ENCODE data around the gene CAMK1.
"Not testable (repeated sequence)": the region's sequence is repeated elsewhere in the genome, so short reads cannot be mapped to it uniquely, and the experiment has no call there.

The CAMK1 gene

DNA sequence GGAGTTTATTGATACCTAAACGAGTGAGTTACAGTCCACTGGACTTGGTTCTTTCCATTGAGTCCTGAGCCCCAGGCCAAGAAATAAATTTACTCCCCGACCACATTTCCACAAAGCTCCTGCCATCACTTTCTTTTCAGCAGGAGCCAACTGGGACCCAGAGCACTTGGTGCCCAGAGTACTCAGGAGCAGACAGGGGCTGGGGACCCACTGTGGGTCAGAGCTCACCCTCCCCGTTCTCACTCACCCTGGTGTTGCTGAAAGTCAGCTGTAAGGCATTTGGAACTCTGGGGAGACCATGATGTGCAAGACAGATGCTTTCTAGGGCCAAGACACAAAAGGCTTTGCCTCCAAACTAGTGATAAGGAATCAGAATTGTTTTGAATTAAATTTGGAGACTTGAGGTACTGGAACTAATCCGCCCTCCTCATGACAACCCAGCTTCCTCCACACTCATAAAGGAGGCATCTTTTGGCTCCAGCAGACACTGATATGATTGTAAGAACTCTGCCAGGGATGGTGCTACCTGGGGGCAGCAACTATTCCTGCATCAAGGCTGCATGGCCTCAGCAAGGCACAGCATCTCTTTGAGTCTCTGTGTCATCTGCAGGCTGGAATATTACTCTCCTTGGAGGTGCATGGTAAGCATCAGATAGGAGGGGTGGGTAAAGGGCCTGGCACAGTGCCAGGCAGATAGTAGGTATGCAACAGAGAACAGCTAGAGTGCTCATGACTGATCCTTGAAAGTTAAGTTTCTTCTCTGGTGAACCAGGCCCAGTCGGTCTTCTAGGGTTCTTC is 7.3 kb upstream of the CAMK1 start:
- no peak for DNase-seq (ENCODE audit: low spot score)

DNA sequence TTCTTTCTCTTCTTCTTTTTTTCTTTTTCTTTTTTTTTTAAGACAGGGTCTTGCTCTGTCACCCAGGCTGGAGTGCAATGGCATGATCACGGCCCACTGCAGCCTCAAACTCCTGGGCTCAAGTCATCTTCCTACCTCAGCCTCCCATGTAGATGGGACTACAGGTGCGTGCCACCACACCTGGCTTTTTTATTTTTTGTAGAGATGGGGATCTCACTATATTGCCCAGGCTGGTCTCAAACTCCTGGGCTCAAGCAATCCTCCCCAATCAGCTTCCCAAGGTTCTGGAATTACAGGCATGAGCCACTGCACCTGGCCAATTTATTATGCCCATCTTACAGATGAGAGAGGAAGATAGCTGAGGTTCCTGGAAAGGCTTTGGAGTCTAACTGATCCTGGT is 1.3 kb upstream of the CAMK1 start:
- not testable (repeated sequence) for DNase-seq (ENCODE audit: low spot score)

DNA sequence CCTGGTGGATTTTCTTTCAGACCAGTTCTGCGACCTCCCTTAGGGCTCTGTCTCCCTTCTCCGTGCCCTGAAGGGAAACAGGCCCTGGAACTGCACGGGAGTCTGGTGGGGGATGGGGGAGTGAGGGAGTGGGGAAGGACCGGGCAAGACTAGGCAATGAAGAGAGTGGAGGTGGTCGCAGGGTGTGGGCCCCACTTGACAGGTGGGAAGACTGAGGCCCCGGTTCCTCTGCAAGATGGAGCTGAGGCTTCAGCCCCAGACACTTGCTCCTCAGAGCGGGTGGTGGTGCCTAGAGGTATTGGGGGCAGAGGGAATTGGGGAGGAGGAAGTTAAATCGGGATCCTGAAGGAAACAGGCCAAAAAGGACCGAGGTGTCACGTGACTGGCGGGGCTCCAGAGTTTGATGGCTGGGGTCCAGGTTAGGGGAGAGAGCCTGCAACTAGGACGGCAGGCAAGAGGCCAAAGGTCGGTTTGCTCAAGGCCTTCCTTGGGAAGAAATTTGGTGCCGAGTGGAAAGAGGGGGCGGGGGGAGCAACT is 597 bp upstream of the CAMK1 start:
- peak; percentile 69 for DNase-seq (ENCODE audit: low spot score)

DNA sequence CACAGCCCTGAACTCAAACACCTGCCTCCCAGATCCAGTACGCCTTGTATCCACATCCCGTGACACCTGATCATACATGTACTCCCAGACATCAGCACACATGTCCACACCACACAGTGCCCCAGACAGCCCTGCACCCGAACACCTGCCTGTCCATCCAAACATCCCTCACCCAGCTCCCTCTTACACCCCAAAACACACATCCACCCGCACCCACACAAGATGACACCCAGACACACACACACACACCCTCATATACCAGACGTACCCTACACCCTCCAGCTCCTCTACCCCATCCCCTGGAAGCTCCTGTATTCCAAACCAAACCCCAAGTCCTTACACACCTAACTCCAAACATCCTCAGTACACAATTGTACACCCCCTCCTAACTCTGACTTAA is 735 bp downstream of the CAMK1 start:
- no peak for DNase-seq (ENCODE audit: low spot score)

DNA sequence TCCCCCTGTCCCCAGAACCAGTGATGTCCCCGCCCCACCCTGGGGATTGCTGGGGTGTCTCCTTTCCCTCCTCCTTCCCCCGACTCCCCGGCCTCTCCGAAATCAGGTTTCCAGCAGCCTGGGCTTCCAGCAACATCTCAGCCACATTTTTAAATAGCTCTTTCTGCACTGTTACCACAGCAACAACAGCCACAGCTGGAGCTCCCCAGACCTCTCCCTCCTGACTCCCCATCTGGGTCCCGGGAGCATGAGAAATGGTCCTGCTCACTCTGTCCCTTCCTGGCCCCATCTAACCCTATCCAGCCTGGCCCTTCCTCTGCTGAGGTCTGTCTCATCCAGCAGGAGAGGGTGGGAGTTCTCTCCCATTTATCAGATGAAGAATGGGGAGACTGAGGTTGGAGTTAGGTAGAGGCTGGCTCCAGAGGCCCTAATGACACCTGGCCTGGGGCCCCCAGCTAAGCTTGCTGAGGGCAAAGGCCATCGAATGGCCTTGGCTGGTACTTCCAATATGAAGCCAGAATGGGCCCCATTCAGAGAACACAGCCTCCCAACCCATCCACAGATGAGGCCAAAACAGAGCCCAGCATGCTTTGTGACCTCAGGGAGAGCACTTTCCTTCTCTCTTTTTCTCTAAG is 1.5 kb downstream of the CAMK1 start:
- no peak for DNase-seq (ENCODE audit: low spot score)

DNA sequence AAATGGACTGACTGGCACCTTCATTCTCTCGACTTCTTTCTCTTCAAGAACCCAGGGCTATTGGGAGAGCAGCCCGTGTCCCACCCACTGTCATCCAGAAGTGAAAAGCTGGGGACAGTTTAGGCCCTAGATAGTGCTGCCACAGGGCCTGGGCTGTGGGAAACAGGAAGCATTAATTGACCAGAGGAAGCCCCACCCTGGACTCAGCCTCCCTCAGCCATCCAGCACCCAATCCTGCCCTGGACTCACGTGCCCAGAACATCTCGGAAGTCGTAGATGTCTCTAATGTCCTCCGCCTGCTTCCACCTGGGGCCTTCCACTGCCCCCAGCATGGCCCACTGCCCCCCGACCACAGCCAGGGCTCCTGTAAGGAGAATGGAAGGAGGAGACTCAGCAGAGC is 2.3 kb downstream of the CAMK1 start:
- no peak for DNase-seq (ENCODE audit: low spot score)

DNA sequence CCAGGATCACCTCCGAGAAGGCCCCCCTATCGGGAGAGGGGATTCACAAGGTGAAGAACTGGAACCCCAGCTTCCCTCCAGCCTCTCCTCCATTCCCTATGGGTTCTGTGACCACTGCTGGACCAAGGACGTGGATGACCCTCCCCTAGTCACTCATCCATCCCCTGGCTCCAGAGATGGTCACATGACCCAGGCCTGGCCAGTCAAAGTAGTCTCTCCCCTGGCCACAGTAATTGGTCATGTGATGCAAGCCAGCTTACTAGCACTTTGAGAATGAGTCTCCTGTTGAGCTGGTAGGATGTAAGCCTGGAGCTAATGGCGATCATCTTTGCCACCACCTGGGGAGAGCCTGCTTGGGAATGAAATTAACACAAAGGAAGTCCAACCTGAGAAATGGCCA is 3.9 kb downstream of the CAMK1 start:
- DNase-seq (ENCODE audit: low spot score), result no peak

DNA sequence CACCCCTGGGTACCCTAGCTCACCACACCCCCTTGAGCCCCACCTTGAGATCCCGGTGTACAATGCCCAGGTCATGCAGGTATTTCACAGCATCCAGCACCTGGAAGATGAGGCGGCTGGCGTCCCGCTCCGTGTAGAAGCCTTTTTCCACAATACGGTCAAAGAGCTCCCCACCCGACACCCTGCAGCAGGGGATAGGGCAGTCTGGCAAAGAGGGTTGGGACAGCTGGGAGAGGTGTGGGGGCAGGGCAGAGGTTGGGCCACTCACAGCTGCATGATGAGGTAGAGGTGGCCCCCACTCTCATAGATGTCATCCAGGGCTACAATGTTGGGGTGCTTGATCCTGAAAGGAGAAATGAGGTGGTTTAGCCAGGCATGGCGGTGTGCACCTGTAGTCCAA is 6.9 kb downstream of the CAMK1 start:
- DNase-seq (ENCODE audit: low spot score), result no peak

DNA sequence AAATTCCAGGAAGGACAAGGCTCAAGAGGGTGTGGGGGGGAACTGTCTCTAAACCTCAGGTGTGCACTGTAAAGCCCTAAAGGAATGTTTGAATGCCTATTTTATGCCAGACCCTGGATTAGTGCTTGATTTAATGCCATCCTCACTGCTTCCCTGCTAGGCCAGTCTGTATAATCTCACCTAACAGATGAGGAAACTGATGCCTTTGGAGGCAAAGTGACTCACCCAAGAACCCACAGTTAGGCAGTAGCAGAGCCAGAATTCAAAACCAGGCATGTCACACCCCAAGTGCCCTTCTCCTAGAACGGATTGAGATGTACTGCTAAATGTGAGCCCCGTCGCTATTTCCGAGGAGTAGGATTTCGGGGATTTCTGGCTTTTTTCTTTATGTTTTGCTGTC is 7.8 kb downstream of the CAMK1 start:
- DNase-seq (ENCODE audit: low spot score), result no peak

DNA sequence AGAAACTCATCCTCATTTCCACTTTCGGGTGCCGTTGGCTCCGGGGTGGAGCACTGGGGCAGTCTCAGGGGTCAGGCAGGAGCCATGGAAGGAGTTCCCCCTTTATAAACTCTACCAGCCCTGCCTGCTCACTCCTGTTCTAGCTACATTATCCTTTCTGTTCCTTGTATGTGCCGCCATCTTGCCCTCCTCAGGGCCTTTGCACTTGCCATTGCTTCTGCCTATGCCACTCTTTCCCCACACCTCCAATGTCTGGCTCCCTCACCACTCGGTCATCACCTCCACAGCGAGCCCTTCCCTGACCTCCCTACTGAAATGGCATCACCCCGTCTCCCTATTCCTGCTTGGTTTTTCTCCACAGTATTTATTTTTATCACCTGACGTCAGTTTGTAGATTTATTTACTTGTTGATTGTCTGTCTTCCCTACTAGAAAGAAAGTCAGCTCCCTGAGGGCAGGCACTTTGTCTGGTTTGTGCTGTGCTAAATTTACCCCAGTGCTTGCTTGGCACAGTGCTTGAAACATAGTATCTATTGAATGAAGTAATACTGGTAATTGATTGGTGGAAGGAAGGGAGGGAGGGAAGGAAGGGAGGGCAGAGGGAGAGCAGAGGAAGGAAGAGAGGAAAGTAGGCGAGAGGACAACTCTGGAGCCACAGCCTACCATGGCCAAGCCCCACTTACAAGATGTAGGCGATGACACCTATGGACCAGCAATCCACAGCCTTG is 8.8 kb downstream of the CAMK1 start:
- DNase-seq (ENCODE audit: low spot score), result no peak

DNA sequence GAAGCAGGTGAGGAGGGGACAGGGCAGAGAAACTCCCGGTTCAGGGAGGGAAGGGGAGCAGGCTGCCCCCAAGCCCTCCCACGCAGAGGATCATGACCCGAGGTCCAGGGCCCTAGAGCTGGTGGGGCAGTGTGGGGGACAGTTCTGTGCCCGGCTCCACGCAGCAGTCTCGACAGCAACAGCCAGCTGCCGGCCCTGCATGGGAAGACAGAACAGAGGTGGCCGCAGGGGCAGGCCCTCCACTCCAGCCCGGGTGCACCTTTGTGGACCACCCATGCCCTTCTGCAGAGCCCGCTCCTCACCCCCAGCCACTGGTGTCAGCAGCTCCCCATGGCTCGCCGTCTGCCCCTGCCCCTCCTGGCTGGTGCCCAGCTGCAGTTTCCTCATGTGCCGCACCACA is 12.3 kb downstream of the CAMK1 start:
- DNase-seq (ENCODE audit: low spot score), result no peak

DNA sequence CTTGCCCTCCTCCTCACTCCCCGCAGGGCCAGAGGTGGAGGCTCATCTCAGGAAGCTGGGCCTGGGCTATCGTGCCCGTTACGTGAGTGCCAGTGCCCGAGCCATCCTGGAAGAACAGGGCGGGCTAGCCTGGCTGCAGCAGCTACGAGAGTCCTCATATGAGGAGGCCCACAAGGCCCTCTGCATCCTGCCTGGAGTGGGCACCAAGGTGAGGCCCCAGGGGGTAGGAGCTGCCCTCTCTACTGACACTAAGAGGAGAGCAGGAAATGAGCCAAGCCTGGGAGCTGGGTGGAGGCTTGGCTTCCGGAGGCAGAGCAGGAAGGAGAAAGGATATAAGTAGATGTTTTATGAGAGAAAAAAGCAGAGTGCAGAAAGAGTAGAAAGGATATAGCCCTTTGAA is 15.1 kb downstream of the CAMK1 start:
- no peak for DNase-seq (ENCODE audit: low spot score)

DNA sequence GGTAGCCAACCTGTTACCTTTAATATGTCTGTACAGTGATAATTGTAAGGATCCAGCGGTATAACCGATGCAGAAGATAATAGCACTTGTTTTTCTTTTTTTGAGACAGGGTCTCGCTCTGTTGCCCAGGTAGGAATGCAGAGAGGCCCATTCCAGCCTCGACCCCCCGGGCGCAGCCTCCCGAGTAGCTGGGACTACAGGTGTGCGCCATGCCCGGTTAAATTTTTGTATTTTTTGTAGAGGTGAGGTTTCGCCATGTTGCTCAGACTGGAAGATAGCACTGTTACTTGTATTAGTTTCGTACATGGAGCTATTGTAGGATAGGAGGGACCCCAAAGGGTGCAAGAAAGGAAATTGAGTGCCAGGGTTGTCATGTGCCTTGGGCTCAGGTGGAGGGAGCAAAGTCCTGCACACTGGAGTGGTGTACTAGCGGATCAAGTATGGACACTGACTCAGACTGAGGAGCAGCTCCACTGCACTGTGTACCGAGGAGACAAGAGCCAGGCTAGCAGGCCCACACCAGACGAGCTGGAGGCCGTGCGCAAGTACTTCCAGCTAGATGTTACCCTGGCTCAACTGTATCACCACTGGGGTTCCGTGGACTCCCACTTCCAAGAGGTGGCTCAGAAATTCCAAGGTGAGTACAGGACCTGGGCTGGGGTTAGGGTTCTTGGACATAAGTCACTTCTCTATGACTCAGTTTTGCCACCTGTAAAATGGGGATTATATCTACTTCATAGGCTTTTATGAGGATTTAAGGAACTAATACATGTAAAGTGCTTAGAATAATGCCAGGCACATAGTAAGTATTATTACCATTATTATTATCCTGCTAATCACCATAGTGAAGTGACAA is 19.0 kb downstream of the CAMK1 start:
- no peak for DNase-seq (ENCODE audit: low spot score)

DNA sequence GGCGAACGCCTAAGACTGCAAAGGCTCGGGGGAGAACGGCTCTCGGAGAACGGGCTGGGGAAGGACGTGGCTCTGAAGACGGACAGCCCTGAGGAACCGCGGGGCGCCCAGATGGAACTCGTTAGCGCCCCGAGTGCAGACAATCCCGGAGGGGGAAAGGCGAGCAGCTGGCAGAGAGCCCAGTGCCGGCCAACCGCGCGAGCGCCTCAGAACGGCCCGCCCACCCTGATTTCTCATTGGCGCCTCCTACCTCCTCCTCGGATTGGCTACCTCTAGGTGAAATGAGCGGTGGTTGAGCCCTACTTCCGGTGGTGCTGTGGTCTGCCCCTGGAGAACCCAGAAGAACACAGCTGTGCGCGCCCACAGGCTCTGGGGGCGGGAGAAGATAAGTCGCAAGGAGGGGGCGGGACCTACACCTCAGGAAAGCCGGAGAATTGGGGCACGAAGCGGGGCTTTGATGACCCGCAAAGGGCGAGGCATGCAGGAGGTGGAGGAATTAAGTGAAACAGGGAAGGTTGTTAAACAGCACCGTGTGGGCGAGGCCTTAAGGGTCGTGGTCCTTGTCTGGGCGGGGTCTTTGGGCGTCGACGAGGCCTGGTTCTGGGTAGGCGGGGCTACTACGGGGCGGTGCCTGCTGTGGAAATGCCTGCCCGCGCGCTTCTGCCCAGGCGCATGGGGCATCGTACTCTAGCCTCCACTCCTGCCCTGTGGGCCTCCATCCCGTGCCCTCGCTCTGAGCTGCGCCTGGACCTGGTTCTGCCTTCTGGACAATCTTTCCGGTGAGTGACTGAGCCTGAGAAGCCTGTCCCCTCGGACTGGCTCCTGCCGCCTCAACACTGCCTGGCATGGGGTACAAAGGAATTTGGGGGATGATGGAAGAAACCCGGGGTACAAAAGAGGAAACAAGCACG is 19.8 kb downstream of the CAMK1 start, which contains the start of gene OGG1:
OGG1 (plus strand) TSS at position 308 of the 911 bp plus-strand sequence; CDS start at position 643, 335 bp downstream.
- peak; percentile 98 for DNase-seq (ENCODE audit: low spot score)

DNA sequence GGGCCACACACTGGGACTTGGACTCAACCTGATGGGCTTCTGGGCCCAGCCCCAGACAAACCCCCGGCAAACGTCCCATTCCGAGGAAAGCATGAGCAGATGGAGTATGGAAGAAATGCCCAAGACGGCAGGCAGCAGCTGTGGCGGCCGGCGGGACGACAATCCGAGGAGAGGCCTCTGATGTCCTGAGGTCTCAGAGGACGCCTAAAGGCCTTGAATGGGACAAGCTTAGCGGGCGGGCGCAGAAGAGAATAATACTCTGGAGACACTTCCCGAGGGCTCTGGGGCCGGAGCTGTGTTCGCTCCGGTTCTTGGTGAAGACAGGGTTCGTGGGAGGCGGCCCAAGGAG is 20.5 kb downstream of the CAMK1 start:
- no peak for DNase-seq (ENCODE audit: low spot score)

DNA sequence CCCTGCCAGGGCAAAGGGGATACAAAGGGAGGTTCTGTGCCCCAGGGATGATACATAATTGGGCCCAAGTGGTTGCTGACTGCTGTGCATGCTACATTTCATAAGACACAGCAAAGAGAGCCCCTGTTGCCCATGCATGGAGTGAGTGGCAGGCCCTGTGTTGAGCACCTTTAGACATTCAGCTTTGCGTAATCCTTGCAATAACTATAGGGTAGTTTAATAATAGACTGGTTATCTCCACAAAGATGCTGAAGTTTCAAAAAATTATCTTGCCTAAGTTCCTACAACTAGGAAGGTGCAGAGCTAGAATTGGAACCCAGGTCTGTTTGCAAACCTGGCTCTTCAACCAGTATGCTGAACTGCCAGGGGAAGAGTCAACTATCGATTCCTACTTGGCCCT is 21.7 kb downstream of the CAMK1 start:
- no peak for DNase-seq (ENCODE audit: low spot score)

DNA sequence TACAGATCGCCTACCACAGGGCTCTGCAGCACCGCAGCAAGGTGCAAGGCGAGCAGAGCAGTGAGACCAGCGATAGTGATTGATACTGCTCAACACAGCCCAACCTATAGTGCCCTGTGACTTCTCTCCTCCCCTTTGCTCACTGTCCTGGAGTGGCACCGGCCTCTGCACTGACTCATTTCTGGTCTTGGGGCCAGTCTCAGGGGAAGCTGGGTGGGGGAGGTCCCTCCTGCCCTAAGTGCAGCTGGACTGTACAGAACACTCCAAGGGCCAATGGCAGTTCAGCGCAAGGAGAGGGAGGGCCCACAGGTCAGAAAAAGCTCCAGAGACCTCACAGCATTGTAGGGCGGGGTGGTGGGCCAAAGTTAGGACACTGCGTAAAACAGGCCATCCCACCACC is 22.5 kb downstream of the CAMK1 start:
- no peak for DNase-seq (ENCODE audit: low spot score)

DNA sequence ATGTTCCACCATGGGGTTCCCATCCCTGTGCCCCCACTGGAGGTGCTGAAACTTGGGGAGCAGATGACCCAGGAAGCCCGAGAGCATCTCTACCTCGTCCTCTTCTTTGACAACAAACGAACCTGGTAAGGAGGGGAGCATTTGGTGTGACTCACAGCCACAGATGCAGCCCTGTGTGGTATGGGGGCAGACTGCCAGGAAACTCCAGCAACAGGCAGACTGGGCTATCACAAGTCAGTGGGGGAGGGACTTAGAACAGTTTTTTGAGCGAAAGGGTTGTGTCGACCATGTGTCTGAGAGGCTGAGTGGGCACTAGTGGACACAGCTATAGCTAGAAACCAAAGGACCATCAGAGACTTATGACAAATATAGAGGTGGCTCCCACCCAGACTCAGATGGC is 23.4 kb downstream of the CAMK1 start:
- peak; percentile 56 for DNase-seq (ENCODE audit: low spot score)

DNA sequence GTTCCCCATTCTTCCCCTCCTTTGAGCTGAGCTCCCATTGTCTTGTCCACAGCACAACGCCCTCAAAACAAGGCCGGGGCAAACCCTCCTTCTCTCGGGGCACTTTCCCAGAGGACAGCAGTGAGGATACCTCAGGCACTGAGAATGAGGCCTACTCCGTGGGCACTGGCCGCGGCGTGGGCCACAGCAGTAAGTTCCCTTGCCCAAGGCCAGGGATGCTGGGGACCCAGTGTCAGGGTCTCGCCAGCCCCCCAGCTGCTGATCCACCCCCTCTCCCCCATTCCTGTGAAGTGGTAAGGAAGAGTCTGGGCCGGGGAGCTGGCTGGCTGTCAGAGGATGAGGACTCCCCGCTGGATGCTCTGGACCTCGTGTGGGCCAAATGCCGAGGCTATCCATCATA is 24.2 kb downstream of the CAMK1 start:
- DNase-seq (ENCODE audit: low spot score), result no peak

DNA sequence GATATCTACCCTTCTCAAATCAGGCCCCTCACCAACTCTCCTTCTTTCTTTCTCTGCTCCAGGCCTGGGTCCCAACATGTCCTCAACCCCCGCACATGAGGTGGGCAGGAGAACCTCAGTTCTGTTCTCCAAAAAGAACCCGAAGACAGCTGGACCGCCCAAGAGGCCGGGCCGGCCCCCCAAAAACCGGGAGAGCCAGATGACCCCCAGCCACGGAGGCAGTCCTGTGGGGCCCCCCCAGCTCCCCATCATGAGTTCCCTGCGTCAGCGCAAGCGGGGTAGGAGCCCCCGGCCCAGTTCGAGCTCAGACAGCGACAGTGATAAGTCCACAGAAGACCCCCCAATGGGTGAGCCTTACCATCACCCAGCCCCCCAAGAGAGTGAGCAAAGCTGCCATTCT is 25.6 kb downstream of the CAMK1 start:
- no peak for DNase-seq (ENCODE audit: low spot score)

DNA sequence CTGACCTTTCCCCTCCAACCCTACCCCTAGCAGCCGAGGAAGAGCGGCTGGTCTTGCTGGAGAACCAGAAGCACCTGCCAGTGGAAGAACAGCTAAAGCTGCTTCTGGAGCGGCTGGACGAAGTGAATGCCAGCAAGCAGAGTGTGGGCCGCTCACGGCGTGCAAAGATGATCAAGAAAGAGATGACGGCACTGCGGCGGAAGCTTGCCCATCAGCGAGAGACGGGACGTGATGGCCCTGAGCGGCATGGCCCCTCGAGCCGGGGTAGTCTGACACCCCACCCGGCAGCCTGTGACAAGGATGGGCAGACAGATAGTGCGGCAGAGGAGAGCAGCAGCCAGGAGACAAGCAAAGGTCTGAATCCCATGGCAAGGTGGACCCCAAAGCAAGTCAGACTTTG is 26.2 kb downstream of the CAMK1 start:
- no peak for DNase-seq (ENCODE audit: low spot score)

Data from Ammon's horn (tissue), 1 donor.